Neural progenitor cell (in vitro differentiated cells): Measurements from ENCODE around the gene MOG. TPM values are rescaled to one million over a fixed set of nuclear protein-coding genes. Genes with fewer than 3 reads are reported as not detected.
"Not testable (repeated sequence)": the region's sequence is repeated elsewhere in the genome, so short reads cannot be mapped to it uniquely, and the experiment has no call there.

Experiments used
- DNase-seq: peaks from one replicate; pipeline ENCODE4 v3.0.0-alpha.2; 2016; ENCODE audit warnings: low spot score
- H2AFZ ChIP-seq: fragments of 200-600 bp; sonication (generic); replicated peaks from 2 replicates; pipeline ENCODE4 v1.6.1; 2016; ENCODE audit warnings: antibody characterized with exemption
- H3F3A ChIP-seq: fragments of 200-600 bp; sonication (generic); 2 replicates; pipeline ENCODE4 v1.6.1; 2016; ENCODE audit warnings: antibody characterized with exemption, low read depth
- H3K27ac ChIP-seq: fragments of 200-600 bp; sonication (generic); 2 replicates; pipeline ENCODE4 v1.5.1; 2016; ENCODE audit warnings: mild to moderate bottlenecking
- H3K27me3 ChIP-seq: fragments of 200-600 bp; sonication (generic); 2 replicates; pipeline ENCODE4 v1.6.1; 2016; ENCODE audit warnings: mild to moderate bottlenecking, moderate library complexity
- H3K36me3 ChIP-seq: fragments of 200-600 bp; sonication (generic); 2 replicates; pipeline ENCODE4 v1.5.1; 2016
- H3K4me1 ChIP-seq: fragments of 200-600 bp; sonication (generic); 2 replicates; pipeline ENCODE4 v1.6.1; 2016; ENCODE audit warnings: mixed run types
- H3K4me2 ChIP-seq: fragments of 200-600 bp; sonication (generic); 2 replicates; pipeline ENCODE4 v1.6.1; 2016
- H3K4me3 ChIP-seq: fragments of 200-600 bp; sonication (generic); 2 replicates; pipeline ENCODE4 v1.5.1; 2016
- H3K79me2 ChIP-seq: fragments of 200-600 bp; sonication (generic); 2 replicates; pipeline ENCODE4 v1.6.1; 2016; ENCODE audit warnings: low read depth
- H3K9ac ChIP-seq: fragments of 200-600 bp; sonication (generic); 2 replicates; pipeline ENCODE4 v1.6.1; 2016
- H3K9me3 ChIP-seq: fragments of 200-600 bp; sonication (generic); 2 replicates; pipeline ENCODE4 v1.5.1; 2016; ENCODE audit warnings: low read depth
- H4K20me1 ChIP-seq: fragments of 200-600 bp; sonication (generic); 2 replicates; pipeline ENCODE4 v1.6.1; 2016; ENCODE audit warnings: low read depth
- H3K27ac Mint-ChIP-seq: 3 replicates; pipeline ENCODE4 v1.8.0; 2021; ENCODE audit warnings: mixed read lengths
- H3K27me3 Mint-ChIP-seq: 2 replicates; pipeline ENCODE4 v1.8.0; 2022; ENCODE audit warnings: low read depth, mild to moderate bottlenecking, inconsistent platforms, moderate library complexity, mixed read lengths; ENCODE audit not compliant: insufficient read depth
- H3K36me3 Mint-ChIP-seq: 3 replicates; pipeline ENCODE4 v1.8.0; 2021; ENCODE audit warnings: mixed read lengths
- H3K4me1 Mint-ChIP-seq: 3 replicates; pipeline ENCODE4 v1.8.0; 2021; ENCODE audit warnings: mixed read lengths
- H3K4me3 Mint-ChIP-seq: 3 replicates; pipeline ENCODE4 v1.8.0; 2021; ENCODE audit warnings: mild to moderate bottlenecking, moderate library complexity, mixed read lengths
- H3K9me3 Mint-ChIP-seq: 3 replicates; pipeline ENCODE4 v1.8.0; 2020; ENCODE audit warnings: mixed read lengths
- EZH2 ChIP-seq: fragments of 200-600 bp; sonication (generic); IDR thresholded peaks from 2 replicates; pipeline ENCODE4 v1.6.1; 2017; ENCODE audit warnings: antibody characterized with exemption, mild to moderate bottlenecking, moderate library complexity
- EZH2phosphoT487 ChIP-seq: fragments of 200-600 bp; sonication (generic); IDR thresholded peaks from 2 replicates; pipeline ENCODE4 v1.6.1; 2017; ENCODE audit warnings: antibody characterized with exemption
- total RNA-seq: library from RNA; depleted of rRNA; stranded (reverse); fragments of >200 nt; gene quantifications from 2 replicates; pipeline ENCODE4 v1.2.3, GENCODE V29; 2015; ENCODE audit warnings: low replicate concordance
- TF ChIP-seq, protein P1 (sequence below): fragments of 200-600 bp; sonication (generic); IDR thresholded peaks from 2 replicates; pipeline ENCODE4 v1.5.1; 2017; ENCODE audit warnings: antibody characterized with exemption, mild to moderate bottlenecking

Gene MOG
- total RNA-seq, 1 donor from 2014 or later = not detected

DNA sequence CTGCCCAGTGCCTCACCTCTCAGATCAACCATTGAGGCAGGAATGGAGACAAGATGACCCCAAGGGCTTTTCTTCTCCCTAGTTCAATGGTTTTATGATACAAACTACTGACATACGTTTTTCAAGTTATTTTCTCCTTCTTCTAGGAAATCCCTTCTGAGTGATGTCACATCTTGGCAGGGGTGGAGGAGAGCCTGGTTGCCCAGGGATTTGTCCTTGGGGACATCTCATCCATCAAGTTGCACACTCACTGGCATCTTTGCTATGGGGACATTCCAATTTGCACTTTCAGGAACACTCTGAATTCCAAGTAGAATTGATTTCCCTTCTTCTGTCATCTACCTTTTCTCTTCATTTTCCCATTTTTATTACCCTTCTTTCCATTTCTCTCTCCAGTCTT is 14.1 kb downstream of the MOG start:
- H3K9me3 ChIP-seq = no peaks in the 10 kb centered on the region

DNA sequence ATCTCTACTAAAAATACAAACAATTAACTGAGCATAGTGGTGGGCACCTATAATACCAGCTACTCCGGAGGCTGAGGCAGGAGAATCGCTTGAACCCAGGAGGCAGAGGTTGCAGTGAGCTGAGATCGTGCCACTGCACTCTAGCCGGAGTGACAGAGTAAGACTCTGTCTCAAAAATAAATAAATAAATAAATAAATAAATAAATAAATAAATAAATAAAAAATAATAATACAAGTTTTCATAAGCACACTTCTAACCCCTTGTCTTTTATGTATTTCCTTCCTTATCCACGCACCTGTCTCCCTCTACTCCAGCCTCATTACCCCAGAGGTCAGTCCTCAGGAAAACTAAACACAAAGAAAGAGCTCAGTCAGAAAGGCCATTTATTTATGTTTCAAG is 15.2 kb downstream of the MOG start:
- H3K36me3 Mint-ChIP-seq, H3K9ac ChIP-seq, H4K20me1 ChIP-seq, H3K9me3 ChIP-seq, H3K4me3 Mint-ChIP-seq, H3K9me3 Mint-ChIP-seq, H3K4me2 ChIP-seq, H3K4me3 ChIP-seq, H3K4me1 Mint-ChIP-seq, H3K27ac Mint-ChIP-seq, H3K36me3 ChIP-seq, H2AFZ ChIP-seq, H3K27ac ChIP-seq, H3K27me3 Mint-ChIP-seq, H3K27me3 ChIP-seq, DNase-seq, H3K79me2 ChIP-seq: not testable (repeated sequence)
- Histone ChIP-seq H3K4me1 (peaks cover 16% of the 10 kb centered on the region), H3F3A (peaks cover 14% of the 10 kb centered on the region)

More for the DNA sequence above, 14.1 kb downstream of the MOG start:
- H3K36me3 Mint-ChIP-seq = no peaks in the 10 kb centered on the region
- H3K4me1 Mint-ChIP-seq = peaks cover 3% of the 10 kb centered on the region
- no peak for DNase-seq
- Histone ChIP-seq H2AFZ (no peak overlapping the region), H3K27me3 (no peaks in the 10 kb centered on the region), H3K36me3 (no peaks in the 10 kb centered on the region), H3K4me3 (no peak overlapping the region), H4K20me1 (no peaks in the 10 kb centered on the region), H3K4me2 (no peak overlapping the region), H3K79me2 (no peaks in the 10 kb centered on the region), H3K9ac (no peak overlapping the region), H3K4me1 (peaks cover 24% of the 10 kb centered on the region), H3K27ac (no peak overlapping the region), H3F3A (peaks cover 25% of the 10 kb centered on the region)
- H3K4me3 Mint-ChIP-seq = peak overlapping the region; percentile 28
- no peaks in the 10 kb centered on the region for H3K9me3 Mint-ChIP-seq
- H3K27ac Mint-ChIP-seq = no peak overlapping the region
- TF ChIP-seq, protein P1, sequence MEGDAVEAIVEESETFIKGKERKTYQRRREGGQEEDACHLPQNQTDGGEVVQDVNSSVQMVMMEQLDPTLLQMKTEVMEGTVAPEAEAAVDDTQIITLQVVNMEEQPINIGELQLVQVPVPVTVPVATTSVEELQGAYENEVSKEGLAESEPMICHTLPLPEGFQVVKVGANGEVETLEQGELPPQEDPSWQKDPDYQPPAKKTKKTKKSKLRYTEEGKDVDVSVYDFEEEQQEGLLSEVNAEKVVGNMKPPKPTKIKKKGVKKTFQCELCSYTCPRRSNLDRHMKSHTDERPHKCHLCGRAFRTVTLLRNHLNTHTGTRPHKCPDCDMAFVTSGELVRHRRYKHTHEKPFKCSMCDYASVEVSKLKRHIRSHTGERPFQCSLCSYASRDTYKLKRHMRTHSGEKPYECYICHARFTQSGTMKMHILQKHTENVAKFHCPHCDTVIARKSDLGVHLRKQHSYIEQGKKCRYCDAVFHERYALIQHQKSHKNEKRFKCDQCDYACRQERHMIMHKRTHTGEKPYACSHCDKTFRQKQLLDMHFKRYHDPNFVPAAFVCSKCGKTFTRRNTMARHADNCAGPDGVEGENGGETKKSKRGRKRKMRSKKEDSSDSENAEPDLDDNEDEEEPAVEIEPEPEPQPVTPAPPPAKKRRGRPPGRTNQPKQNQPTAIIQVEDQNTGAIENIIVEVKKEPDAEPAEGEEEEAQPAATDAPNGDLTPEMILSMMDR = no peak
- TF ChIP-seq EZH2 (no peak), EZH2phosphoT487 (no peak)
- H3K27me3 Mint-ChIP-seq = peaks cover 10% of the 10 kb centered on the region

DNA sequence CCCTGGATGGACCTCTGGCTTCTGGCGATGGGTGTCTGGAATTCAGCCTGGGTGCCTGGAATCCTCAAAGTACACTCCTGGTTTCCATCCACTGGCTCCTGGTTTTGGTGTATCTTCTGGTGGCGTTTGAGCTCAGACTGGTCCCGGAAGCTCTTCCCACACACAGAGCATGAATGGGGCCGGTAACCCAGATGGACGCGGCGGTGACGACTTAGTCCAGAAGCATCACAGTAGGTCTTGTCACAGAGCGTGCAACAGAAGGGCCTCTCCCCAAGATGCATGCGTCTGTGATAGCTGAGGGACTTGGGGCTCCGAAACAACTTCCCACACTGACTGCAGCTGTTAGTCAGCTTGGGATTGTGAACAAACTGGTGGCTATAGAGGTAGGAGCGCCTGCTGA is 16.3 kb downstream of the MOG start:
- Mint-ChIP-seq H3K4me1 (peaks cover 2% of the 10 kb centered on the region), H3K4me3 (no peak overlapping the region), H3K27ac (no peak overlapping the region), H3K9me3 (no peaks in the 10 kb centered on the region), H3K36me3 (no peaks in the 10 kb centered on the region), H3K27me3 (peaks cover 10% of the 10 kb centered on the region)
- Histone ChIP-seq H3K4me1 (peaks cover 9% of the 10 kb centered on the region), H4K20me1 (no peaks in the 10 kb centered on the region), H2AFZ (no peak overlapping the region), H3K4me2 (no peak overlapping the region), H3K27ac (no peak overlapping the region), H3K27me3 (no peaks in the 10 kb centered on the region), H3K4me3 (no peak overlapping the region), H3F3A (peaks cover 4% of the 10 kb centered on the region), H3K9me3 (no peaks in the 10 kb centered on the region), H3K79me2 (no peaks in the 10 kb centered on the region), H3K9ac (no peak overlapping the region), H3K36me3 (no peaks in the 10 kb centered on the region)
- no peak for DNase-seq
- TF ChIP-seq, protein P1 = no peak
- TF ChIP-seq EZH2 = no peak
- no peak for TF ChIP-seq EZH2phosphoT487

DNA sequence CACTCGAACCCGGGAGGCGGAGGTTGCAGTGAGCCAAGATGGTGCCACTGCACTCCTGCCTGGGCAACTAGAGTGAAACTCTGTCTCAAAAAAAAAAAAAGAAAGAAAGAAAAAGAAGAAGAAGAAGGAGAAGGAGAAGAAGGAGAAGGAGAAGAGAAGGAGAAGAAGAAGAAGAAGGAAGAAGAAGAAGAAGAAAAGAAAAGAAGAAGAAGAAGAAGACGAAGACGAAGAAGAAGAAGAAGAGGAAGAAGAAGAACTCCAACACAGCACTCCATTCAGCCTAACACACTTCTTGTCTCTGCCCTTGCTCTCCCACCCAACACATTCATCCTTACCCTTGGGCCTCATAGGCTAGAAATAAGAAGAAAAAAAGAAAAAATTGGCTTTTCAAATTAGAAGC is 17.1 kb downstream of the MOG start:
- Histone ChIP-seq H4K20me1 (no peaks in the 10 kb centered on the region), H3K9me3 (no peaks in the 10 kb centered on the region), H3K4me3 (no peak overlapping the region), H3K4me2 (no peak overlapping the region), H3F3A (no peaks in the 10 kb centered on the region), H3K79me2 (no peaks in the 10 kb centered on the region), H3K27ac (no peak overlapping the region), H2AFZ (no peak overlapping the region), H3K27me3 (no peaks in the 10 kb centered on the region), H3K36me3 (no peaks in the 10 kb centered on the region), H3K9ac (no peak overlapping the region), H3K4me1 (peaks cover 6% of the 10 kb centered on the region)
- Mint-ChIP-seq H3K9me3 (no peaks in the 10 kb centered on the region), H3K4me3 (no peak overlapping the region), H3K36me3 (no peaks in the 10 kb centered on the region), H3K4me1 (peaks cover 2% of the 10 kb centered on the region), H3K27me3 (peaks cover 10% of the 10 kb centered on the region), H3K27ac (no peak overlapping the region)
- no peak for TF ChIP-seq EZH2phosphoT487
- no peak for TF ChIP-seq EZH2
- TF ChIP-seq, protein P1 = no peak
- no peak for DNase-seq
